IPS DF 4.7 (cell line): ENCODE measurements around the gene BHLHE23.
A peak's percentile ranks its signal among the peaks of the same experiment; 100 is the strongest.

Experiments used
- DNase-seq: peaks from one replicate; pipeline ENCODE4 v3.0.0-alpha.2; 2013; ENCODE audit warnings: low spot score; ENCODE audit errors: extremely low read depth

BHLHE23 gene

DNA sequence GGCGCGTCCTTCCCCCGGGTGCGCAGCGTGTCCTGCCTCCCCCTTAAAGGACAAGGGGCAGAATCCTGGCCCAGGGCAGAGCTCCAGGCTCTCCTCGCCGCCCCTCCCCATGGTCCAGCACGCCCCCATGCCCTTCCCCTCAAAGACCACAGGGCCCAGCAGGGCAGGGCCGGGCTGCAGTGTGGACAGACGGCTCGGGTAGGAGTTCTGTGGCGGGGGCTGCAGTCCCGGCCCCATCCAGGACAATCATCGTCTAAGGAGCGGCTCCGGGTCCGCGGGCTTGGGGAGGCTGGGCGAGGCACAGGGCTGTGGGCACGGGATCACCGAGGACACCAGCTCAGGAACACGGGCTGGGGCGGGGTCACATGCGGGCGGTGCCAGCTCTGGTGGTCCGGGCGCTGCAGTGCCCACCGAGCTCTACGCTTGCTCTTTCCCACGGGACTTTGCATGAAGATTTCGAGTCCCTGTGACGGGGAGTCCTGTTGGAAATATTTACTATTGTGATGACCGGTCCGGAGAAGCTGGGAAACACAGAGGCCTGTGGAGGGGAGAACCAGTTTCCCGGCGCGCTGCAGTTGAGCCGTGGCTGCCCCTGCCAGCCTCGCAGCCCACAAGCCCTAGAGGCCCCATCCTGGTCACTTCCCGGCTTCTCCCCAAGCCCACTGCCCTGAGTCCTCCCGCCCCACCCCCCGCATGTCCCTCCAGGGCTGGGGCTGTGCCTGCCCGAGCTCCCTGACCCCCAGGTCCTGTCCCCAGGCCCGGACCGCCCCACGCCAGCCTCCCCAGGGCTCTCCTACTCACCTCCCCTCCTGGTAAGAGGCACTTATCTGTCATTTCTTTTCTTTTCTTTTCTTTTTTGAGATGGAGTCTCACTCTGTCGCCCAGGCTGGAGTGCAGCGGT is 33.7 kb downstream of the BHLHE23 start:
- no peak for DNase-seq

DNA sequence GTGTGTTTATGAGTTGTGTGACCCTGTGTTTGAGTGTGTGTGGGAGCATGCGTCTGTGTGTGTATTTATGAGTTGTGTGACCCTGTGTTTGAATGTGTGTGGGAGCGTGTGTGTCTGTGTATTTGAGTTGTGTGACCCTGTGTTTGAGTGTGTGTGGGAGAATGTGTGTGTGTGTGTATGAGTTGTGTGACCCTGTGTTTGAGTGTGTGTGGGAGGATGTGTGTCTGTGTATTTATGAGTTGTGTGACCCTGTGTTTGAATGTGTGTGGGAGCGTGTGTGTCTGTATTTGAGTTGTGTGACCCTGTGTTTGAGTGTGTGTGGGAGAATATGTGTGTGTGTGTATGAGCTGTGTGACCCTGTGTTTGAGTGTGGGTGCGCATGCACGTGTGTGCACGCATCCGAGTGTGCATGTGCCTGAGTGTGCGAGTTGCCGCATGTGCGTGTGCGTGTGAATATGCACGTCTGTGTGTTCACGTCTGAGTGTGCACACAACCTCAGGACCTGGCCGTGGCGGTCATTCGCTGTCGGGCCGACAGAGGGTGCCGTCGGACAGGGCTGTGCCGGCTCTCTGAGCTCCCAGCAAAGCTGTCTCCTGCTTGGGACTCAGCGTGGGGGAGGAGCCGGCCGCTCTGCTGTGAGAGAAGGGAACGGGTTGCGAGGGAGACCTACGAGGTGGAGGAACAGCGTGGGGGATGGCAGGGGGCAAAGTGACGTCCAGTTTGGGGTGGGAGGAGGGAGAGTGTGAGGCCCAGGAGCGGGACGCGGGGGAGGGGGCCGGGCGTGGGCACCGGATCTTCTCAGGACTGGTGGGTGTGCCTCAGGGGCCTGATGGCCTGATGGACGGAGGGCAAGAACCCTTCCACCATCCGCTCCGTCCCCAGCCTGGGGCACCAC is 34.6 kb downstream of the BHLHE23 start:
- peak; percentile 46 for DNase-seq

DNA sequence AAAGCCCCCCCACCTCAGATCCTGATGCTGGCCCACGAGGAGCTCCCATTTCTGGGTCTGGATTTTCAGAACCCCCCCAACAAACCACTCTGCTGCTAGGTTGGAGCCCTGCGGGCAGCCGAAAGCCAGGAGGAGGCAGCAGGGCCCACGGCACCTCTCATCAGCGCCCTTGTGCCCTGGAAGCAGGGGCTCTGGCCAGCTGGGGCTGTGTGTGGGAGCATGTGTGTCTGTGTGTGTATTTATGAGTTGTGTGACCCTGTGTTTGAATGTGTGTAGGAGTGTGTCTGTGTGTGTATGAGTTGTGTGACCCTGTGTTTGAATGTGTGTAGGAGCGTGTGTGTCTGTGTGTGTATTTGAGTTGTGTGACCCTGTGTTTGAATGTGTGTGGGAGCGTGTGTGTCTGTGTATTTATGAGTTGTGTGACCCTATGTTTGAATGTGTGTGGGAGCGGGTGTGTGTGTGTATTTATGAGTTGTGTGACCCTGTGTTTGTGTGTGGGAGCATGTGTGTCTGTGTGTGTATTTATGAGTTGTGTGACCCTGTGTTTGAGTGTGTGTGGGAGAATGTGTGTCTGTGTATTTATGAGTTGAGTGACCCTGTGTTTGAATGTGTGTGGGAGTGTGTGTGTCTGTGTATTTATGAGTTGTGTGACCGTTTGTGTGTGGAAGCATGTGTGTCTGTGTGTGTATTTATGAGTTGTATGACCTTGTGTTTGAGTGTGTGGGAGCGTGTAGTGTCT is 35.4 kb downstream of the BHLHE23 start:
- DNase-seq = no peak

DNA sequence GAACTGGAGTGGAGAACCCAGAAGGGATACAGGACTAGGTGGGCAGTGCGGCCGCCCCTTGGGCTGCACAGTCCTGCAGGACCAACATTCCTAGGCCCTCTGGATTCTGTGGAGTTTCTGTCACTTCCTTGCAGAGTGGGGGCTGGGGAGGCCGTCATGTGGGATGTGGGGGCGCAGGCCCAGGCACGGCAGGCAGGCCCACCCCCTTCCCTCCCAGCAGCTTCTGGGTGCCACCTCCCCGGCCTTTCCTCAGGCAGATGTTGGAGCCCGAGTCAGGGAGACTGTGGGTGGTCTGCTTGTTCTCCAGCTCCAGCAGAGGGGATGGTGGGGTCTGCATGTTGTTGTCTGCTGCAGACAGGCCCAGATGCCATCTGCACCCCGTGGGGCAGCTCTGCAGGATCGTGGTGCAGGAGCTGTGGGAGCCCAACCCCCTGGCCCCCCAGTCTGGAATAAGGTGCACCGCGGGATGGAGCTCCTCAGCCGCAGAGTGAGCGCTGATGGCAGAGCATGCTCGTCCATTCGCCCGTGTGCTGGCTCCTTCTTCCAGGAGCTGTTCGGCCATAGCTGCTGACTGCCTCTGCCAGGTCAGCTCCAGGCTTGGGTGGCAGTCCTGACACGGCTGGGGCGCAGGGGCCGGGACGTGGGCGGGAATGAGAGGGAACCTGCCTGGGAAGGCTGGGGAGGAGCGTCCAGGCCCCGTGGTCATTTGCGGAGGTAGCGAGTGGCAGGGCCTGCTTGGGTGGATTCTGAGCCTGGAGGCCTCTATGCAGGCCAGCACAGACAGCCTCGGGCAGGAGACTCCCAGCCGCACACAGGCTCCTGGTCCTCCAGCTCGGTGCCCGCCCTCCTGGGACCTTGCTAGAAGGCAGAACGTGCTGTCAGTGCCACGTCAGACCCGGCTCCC is 36.2 kb downstream of the BHLHE23 start:
- DNase-seq = no peak

DNA sequence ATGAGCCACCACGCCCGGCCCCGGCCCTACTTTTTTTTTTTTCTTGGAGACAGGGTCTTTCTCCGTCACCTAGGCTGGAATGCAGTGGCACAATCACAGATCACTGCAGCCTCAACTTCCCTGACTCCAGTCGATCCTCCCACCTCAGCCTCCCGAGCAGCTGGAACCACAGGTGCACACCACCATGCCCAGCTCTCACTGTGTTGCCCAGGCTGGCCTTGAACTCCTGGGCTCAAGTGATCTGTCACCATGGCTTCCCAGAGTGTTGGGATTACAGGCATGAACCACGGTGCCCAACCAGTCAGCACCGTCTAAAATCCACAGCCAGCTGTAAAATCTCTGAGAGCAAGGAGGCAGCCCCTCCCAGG is 36.8 kb downstream of the BHLHE23 start:
- DNase-seq = no peak

DNA sequence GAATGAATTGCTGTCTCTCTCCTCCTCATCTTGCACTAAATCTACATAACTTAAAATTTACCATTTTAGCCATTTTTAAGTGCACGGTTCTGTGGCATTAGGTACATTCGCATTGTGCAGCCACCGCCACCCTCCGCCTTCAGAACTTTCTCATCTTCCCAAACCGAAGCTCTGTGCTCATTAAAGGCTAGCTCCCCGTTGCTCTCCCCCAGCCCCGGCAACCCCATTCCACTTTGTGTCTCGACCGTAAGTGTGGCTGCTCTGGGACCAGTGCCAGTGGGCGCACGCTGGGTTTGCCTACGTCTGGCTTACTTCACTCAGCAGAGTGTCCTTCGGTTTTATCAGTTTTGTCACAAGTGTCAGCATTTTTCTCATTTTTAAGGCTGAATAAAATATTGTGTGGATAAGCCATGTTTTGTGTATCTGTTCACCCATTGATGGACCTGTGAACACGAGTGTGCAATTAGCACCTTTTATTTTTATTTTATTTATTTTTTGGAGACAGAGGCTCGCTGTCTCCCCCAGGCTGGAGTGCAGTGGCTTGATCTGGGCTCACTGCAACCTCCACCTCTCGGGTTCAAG is 37.5 kb downstream of the BHLHE23 start:
- DNase-seq = no peak

DNA sequence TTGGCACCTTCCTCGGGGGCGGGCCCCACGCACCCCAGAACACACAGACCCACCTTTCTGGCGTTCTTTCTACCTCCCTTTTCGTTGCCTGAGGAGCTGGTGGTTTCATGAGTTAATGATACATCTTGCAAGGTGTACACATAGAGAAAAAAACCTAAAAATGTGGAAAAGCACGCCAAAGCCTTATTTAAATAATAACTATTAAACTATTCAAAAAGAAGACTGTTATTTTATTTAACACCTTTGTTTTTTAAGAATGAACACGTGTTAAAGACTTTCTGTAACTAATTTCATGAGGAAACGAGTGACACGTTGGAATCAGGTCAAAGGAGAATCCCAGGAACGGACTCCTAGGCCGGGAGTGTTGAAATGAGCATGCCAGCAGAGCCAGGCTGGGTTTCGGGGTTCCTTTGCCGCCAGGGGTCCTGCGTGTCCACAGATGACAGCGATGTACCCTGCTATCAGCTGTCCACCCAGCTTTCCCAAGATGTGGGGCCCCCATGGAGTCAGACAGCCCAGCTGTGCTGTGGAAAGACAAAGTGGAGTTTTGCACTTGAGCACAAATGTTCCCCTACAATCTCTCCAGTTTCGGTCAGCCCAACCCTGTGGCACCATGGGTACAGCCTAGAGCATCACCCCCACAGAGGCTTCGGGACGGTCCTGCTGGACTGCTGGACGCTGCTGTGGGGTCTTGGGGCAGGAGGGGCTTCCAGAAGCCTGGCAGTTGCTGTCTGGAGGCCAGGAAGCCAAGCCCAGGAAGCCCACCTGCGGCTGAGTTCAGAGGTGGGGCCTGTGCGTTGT is 38.2 kb downstream of the BHLHE23 start:
- no peak for DNase-seq

- no peak for DNase-seq
Measured at GRCh38 chr20:62967628-62968351, 39.0 kb downstream of the BHLHE23 start.

DNA sequence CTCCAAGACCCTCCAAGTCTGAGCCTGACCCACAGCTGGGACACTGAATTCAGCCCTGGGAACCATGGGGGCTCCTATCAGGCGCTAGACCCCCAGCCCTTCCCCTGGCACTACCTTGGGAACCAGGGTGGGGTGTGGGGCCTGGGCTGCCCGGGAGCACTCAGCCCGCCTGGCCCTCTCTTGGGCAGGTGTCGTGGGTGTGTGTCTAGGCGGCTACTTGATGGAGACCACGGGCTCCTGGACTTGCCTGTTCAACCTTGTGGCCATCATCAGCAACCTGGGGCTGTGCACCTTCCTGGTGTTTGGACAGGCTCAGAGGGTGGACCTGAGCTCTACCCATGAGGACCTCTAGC is 39.6 kb downstream of the BHLHE23 start:
- DNase-seq = no peak

DNA sequence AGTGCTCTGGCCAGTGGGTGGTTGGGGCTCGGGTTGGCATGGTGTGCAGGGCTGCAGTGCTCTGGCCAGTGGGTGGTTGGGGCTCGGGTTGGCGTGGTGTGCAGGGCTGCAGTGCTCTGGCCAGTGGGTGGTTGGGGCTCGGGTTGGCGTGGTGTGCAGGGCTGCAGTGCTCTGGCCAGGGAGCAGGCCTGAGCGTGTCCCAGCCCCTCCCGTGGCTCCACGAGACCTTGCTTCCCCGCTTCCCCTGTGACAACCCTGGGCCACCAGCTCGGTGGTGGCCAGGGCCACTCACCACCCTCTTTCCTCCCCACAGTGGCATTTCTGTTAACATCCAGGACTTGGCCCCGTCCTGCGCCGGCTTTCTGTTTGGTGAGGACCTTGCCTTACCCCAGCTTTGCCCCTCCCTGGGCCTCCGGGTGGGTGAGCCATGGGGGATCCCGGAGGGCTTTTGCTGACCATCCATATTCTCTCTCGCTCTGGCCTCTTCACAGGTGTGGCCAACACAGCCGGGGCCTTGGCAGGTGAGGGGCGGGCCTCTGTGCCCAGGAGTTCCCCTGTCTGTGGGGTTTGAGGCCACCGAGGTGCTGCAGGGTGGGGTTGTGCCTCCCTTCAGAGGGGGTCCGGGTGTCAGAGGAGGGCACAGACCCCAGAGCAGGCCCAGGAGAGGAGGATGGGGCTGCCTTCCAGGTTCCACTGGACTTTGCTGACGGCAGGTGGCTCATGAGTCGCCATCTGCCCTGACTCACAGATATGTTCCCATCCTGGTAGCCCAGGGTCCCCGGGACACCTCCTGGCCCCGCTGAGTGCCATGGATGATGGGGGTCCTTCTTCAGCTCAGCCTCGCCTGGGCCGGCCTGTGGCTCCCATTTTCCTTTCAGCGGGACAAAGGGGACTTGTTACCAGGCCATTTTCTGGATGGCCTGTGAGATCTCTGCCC is 40.3 kb downstream of the BHLHE23 start:
- DNase-seq = no peak

- DNase-seq = no peak
Measured at GRCh38 chr20:62965363-62965771, 41.4 kb downstream of the BHLHE23 start.

DNA sequence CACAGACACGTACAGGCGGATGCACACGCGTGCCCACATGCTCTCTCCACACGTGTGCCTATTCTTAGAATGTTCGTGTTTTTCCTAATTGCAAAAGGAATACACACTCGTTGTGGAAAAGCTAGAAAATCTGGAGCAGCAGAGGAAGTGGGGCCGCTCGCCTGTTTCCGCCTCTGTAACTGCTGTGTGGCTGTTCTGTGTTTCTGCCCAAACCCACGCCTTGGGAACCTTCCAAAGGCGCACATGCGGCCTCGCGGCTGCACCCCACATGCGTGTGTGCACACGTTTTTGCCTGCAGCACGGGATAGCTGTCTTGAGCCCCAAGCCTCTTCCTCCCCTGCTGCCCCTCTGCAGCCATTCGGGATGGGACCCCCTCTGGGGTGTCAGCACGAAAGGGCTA is 42.1 kb downstream of the BHLHE23 start:
- no peak for DNase-seq

DNA sequence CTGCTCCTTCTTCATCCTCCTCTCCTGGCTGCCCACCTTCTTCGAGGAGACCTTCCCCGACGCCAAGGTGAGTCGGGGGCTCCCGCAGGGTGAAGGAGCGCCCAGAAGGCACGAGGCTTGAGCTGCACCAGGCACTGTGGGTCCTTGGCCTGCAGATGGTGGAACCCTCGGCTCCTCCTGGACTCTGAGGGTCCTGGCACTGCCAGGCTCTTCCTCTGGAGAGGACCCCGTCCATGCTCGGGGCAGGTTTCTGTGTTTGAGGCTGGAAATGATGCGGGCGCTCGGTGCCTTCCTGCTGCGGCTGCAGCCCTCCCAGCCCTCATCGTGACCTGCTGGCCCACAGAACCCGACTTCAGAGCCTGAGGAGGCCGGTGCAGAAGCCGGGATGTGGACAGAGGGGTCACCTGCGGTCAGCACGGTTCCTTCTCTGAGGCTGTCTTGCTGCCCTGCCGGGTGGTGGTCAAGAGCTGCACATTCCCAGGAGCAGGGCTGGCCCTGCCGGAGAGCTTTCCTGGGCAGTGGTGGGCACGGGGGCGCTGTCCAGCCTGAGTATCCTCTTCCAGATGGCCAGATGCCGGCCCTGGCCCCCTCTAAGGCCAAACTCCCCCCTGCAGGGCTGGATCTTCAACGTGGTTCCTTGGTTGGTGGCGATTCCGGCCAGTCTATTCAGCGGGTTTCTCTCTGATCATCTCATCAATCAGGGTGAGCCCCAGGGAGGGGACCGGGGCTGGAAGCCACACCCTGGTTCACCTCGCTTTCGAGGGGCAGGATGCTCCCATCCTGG is 43.0 kb downstream of the BHLHE23 start:
- DNase-seq = no peak

DNA sequence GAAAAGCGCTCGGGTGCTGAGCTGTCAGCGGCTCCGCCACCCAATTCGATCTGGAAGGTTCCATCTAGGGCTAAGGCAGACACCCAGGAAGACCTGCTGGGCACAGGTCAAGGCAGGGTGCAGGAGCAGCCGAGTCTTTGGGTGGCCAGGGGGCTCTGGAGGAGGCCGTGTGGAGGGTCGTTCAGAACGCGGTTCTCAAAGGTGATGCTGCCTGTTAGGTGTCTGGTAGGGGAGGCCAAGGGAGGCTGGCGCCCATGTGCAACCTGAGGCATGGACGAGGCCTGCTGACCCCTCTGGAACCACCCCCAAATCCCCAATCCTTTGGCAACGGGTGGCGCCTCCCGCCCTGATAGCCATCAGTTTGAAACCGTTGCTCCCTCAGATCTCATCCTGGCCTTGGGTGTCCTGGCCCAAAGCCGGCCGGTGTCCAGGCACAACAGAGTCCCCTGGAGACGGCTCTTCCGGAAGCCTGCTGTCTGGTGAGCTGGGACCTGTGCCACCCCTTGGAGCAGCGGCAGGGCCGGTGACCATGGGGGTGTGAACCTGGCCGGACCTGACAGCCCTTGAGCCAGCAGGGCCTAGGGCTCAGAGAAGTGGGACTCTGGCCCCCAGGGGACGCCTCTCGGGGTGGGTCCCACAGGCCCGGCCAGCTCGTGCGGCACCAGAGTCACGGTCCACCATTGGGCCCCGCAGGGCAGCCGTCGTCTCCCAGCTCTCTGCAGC is 43.7 kb downstream of the BHLHE23 start:
- DNase-seq = no peak

- no peak for DNase-seq
Measured at GRCh38 chr20:62962221-62962879, 44.4 kb downstream of the BHLHE23 start.

GRCh38 chr20:62961799-62962198 is 45.0 kb downstream of the BHLHE23 start:
- DNase-seq = no peak
